Nephron (organoid): Measurements from ENCODE around the gene TET3.
A peak's percentile ranks its signal among the peaks of the same experiment; 100 is the strongest.

Source experiments
- H3K27ac Mint-ChIP-seq, 3 experiments: 2 replicates each; pipeline ENCODE4 v1.8.0; 2020; ENCODE audit warnings: mixed read lengths in 3 of 3, mild to moderate bottlenecking in 2 of 3, moderate library complexity in 1 of 3
- H3K27me3 Mint-ChIP-seq: 2 replicates; pipeline ENCODE4 v1.8.0; 2021; ENCODE audit warnings: low read depth, mild to moderate bottlenecking, moderate library complexity, mixed read lengths
- H3K36me3 Mint-ChIP-seq: 2 replicates; pipeline ENCODE4 v1.8.0; 2020; ENCODE audit warnings: low read depth, mixed read lengths
- H3K4me1 Mint-ChIP-seq: 2 replicates; pipeline ENCODE4 v1.8.0; 2020; ENCODE audit warnings: mixed read lengths
- H3K4me3 Mint-ChIP-seq, 3 experiments: 2 replicates each; pipeline ENCODE4 v1.8.0; 2020; ENCODE audit warnings: mild to moderate bottlenecking in 3 of 3, mixed read lengths in 3 of 3, moderate library complexity in 2 of 3
- H3K9me3 Mint-ChIP-seq: 2 replicates; pipeline ENCODE4 v1.8.0; 2020; ENCODE audit warnings: mixed read lengths
- TF ChIP-seq, protein P1 (sequence below), 3 experiments: fragments of 200-600 bp; sonication (generic); IDR thresholded peaks; one replicate each; pipeline ENCODE4 v1.5.0; 2021; ENCODE audit warnings: antibody characterized with exemption in 3 of 3; ENCODE audit not compliant: unreplicated experiment in 3 of 3

Gene TET3

DNA sequence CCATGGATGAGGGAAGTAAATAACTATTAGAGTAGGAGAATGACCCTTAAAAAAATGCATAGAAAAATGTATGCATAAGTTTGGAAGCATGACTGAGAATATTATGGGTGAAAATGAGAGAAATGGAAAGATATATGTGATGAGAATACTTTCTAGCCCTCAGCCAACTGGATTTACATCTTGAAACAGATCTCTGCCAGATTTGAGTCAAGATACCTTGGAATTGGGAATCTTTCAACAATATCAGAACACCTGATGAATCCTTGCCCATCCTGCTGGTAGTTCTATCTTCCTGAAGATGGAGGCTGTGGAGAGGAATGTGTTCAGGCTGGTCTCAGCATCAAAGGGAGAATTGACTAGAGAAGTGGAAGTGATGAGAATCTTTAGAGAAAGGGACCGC, 5.8 kb downstream of the TET3 start:
- Mint-ChIP-seq H3K4me1 (peaks cover 48% of the 10 kb centered on the region), H3K4me3 (no peak overlapping the region), H3K9me3 (no peaks in the 10 kb centered on the region), H3K27me3 (no peaks in the 10 kb centered on the region), H3K27ac (no peak overlapping the region), H3K36me3 (peaks cover 43% of the 10 kb centered on the region)
- TF ChIP-seq, protein P1, sequence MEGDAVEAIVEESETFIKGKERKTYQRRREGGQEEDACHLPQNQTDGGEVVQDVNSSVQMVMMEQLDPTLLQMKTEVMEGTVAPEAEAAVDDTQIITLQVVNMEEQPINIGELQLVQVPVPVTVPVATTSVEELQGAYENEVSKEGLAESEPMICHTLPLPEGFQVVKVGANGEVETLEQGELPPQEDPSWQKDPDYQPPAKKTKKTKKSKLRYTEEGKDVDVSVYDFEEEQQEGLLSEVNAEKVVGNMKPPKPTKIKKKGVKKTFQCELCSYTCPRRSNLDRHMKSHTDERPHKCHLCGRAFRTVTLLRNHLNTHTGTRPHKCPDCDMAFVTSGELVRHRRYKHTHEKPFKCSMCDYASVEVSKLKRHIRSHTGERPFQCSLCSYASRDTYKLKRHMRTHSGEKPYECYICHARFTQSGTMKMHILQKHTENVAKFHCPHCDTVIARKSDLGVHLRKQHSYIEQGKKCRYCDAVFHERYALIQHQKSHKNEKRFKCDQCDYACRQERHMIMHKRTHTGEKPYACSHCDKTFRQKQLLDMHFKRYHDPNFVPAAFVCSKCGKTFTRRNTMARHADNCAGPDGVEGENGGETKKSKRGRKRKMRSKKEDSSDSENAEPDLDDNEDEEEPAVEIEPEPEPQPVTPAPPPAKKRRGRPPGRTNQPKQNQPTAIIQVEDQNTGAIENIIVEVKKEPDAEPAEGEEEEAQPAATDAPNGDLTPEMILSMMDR (IDR thresholded peaks at IDR 0.05; ENCODE audit: unreplicated experiment in 3 of 3), result no peak

DNA sequence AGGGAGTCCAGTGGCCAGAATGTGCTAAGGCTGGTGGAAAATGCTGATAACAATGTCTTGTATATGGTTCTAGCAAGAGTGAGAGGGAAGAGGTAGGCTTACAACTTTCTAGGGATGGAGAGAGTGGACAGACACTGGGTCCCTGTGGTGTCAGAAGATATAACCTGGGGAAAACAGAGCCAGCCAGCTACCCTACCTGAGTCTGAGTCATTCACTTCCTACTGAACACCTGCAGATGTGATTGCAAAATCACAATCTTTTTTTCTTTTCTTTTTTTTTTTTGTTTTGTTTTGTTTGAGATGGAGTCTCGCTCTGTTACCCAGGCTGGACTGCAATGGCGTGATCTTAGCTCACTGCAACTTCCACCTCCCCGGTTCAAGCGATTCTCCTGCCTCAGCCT, 7.3 kb downstream of the TET3 start:
- Mint-ChIP-seq H3K27me3 (no peaks in the 10 kb centered on the region), H3K9me3 (no peaks in the 10 kb centered on the region), H3K4me3 (no peak overlapping the region), H3K36me3 (peaks cover 39% of the 10 kb centered on the region), H3K4me1 (peaks cover 35% of the 10 kb centered on the region), H3K27ac (no peak overlapping the region)
- TF ChIP-seq, protein P1 (IDR thresholded peaks at IDR 0.05; ENCODE audit: unreplicated experiment in 3 of 3), result no peak

DNA sequence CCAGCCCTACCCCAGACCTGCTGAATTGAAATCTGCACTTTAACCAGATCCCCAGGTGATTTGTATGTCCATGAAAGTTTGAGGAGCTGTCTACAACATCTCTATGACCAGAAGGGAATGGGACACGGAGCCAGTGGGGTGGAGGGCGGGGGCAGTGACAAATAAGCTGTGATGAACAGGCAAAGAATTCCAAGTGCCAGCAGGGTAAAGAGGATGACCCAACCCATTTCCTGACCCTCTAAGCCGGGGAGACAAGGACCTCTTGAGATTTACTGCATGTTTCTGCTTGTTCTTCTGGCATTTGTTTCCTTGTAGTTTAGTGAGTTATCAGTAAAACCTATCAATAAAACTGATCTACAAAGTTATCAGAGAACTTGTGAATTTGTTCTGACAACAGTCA, 8.7 kb downstream of the TET3 start:
- Mint-ChIP-seq H3K27ac (peak overlapping the region in 2 of 3 experiments; percentile 22 to 43), H3K4me1 (peaks cover 30% of the 10 kb centered on the region), H3K9me3 (no peaks in the 10 kb centered on the region), H3K4me3 (no peak overlapping the region), H3K36me3 (peaks cover 34% of the 10 kb centered on the region), H3K27me3 (no peaks in the 10 kb centered on the region)
- TF ChIP-seq, protein P1 (IDR thresholded peaks at IDR 0.05; ENCODE audit: unreplicated experiment in 3 of 3), result no peak

DNA sequence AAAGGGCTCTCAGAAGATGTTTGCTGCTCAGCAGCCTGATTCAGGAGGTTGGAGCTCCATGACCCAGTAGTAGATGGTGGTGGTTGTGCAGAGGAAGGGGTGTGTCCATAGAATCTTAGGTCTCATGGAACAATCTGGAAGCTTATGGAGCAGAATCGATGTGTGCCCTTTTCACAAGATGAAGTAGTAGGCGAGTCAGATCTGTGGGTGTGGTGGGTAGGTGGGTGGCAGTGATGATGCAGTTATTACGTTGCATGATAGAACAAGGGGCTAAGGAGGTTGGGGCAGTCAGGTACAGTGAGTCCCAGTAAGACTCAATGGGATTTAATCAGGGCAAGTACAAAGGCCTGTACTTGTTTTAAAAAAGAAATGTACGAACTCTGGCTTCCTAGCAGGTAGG, 9.1 kb downstream of the TET3 start:
- TF ChIP-seq, protein P1 (IDR thresholded peaks at IDR 0.05; ENCODE audit: unreplicated experiment in 3 of 3), result no peak
- no peak overlapping the region for H3K4me3 Mint-ChIP-seq
- H3K27me3 Mint-ChIP-seq, result no peaks in the 10 kb centered on the region
- H3K27ac Mint-ChIP-seq, result peak overlapping the region in 2 of 3 experiments; percentile 22 to 43
- peaks cover 30% of the 10 kb centered on the region for H3K4me1 Mint-ChIP-seq
- H3K36me3 Mint-ChIP-seq, result peaks cover 31% of the 10 kb centered on the region
- H3K9me3 Mint-ChIP-seq, result no peaks in the 10 kb centered on the region

DNA sequence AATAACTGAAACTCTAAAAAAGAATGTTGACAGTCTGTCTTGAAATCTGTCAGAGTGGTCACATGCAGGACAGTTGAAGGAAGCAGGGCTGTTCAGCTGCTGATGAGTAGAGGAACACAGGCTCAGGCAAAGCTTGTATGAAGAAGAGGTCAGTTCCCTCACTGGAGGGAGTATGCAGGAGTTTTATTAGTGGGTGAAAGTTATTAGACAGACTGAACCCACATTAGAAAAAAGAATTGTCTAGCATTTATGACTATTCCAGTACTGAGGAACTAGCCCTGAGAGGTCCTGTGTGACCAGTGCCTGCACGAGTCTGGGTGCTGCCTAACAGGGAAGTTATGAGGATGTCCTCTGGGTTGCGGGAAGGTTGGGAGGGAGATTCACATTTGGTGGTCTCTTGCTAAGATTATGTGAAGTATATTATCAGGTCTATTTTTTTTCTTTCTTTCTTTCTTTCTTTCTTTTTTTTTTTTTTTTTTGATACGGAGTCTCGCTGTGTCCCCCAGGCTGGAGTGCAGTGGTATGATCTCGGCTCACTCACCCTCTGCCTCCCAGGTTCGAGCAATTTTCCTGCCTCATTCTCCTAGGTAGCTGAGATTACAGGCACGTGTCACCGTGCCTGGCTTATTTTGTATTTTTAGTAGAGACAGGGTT, 9.6 kb downstream of the TET3 start:
- Mint-ChIP-seq H3K9me3 (no peaks in the 10 kb centered on the region), H3K36me3 (peaks cover 28% of the 10 kb centered on the region), H3K27ac (peak overlapping the region in 2 of 3 experiments; percentile 22 to 43), H3K4me1 (peaks cover 30% of the 10 kb centered on the region), H3K27me3 (no peaks in the 10 kb centered on the region), H3K4me3 (no peak overlapping the region)
- TF ChIP-seq, protein P1 (IDR thresholded peaks at IDR 0.05; ENCODE audit: unreplicated experiment in 3 of 3), result no peak

DNA sequence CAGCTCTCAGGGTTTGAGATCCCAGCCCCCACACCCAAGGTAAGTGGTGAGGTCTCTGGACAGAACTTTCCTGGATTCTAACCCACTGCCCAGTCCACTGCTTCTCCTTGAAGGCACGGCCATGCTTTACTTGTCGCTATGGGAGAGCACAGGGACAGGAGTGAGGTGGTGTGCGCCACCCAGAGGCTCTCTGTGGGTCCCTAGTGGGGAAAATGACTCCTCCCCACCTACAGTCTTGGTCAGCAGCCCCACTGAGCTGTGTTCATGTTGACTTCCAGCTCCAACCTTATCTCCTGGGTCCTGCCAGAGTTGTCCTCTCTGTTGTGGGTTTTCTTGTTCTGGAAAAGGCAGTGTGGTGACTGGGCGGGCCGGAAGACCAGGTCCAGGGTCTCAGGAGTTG, 11.1 kb downstream of the TET3 start:
- H3K36me3 Mint-ChIP-seq, result peaks cover 13% of the 10 kb centered on the region
- H3K4me3 Mint-ChIP-seq, result no peak overlapping the region
- H3K4me1 Mint-ChIP-seq, result peaks cover 42% of the 10 kb centered on the region
- H3K9me3 Mint-ChIP-seq, result no peaks in the 10 kb centered on the region
- TF ChIP-seq, protein P1 (IDR thresholded peaks at IDR 0.05; ENCODE audit: unreplicated experiment in 3 of 3), result no peak
- H3K27me3 Mint-ChIP-seq, result no peaks in the 10 kb centered on the region
- no peak overlapping the region for H3K27ac Mint-ChIP-seq
